ENCODE measurements around the gene SLC25A41.

SLC25A41 gene

GRCh38 chr19:6433663-6434062, at the start of gene SLC25A41:
SLC25A41 (minus strand) TSS chr19:6433763; CDS start chr19:6433693, 70 bp downstream.
- DNase-seq (ENCODE audit: low read depth): no peak

- no peak for DNase-seq (ENCODE audit: low read depth)
These were observed 49.7 kb upstream of the SLC25A41 start for GRCh38 chr19:6483235-6483634.

GRCh38 chr19:6482343-6482686, 48.8 kb upstream of the SLC25A41 start:
- no peak for DNase-seq (ENCODE audit: low read depth)

GRCh38 chr19:6481541-6482342, 48.2 kb upstream of the SLC25A41 start, which contains the start of gene DENND1C:
DENND1C (minus strand) TSS chr19:6481787; CDS start chr19:6481695, 92 bp downstream.
- peak; percentile 55 for DNase-seq (ENCODE audit: low read depth)

GRCh38 chr19:6480848-6481415, 47.4 kb upstream of the SLC25A41 start:
- DNase-seq (ENCODE audit: low read depth): no peak

GRCh38 chr19:6479836-6480398, 46.4 kb upstream of the SLC25A41 start:
- no peak for DNase-seq (ENCODE audit: low read depth)

GRCh38 chr19:6478815-6479214, 45.3 kb upstream of the SLC25A41 start:
- DNase-seq (ENCODE audit: low read depth): no peak

GRCh38 chr19:6476896-6477431, 43.4 kb upstream of the SLC25A41 start:
- DNase-seq (ENCODE audit: low read depth): no peak

- peak; percentile 31 for DNase-seq (ENCODE audit: low read depth)
These were observed 42.8 kb upstream of the SLC25A41 start for GRCh38 chr19:6476155-6476895.

GRCh38 chr19:6475321-6476108, 42.0 kb upstream of the SLC25A41 start:
- DNase-seq (ENCODE audit: low read depth): no peak

GRCh38 chr19:6473647-6474046, 40.1 kb upstream of the SLC25A41 start:
- no peak for DNase-seq (ENCODE audit: low read depth)

GRCh38 chr19:6472713-6473112, 39.1 kb upstream of the SLC25A41 start:
- no peak for DNase-seq (ENCODE audit: low read depth)

- no peak for DNase-seq (ENCODE audit: low read depth)
These were observed 37.5 kb upstream of the SLC25A41 start for GRCh38 chr19:6471076-6471475.

GRCh38 chr19:6470173-6470572, 36.6 kb upstream of the SLC25A41 start:
- no peak for DNase-seq (ENCODE audit: low read depth)

- DNase-seq (ENCODE audit: low read depth): no peak
These were observed 33.8 kb upstream of the SLC25A41 start for GRCh38 chr19:6467384-6467783.

GRCh38 chr19:6466526-6467248, 33.1 kb upstream of the SLC25A41 start:
- DNase-seq (ENCODE audit: low read depth): no peak

- no peak for DNase-seq (ENCODE audit: low read depth)
These were observed 32.1 kb upstream of the SLC25A41 start for GRCh38 chr19:6465663-6466062.

GRCh38 chr19:6465006-6465405, 31.4 kb upstream of the SLC25A41 start:
- no peak for DNase-seq (ENCODE audit: low read depth)

GRCh38 chr19:6464070-6464873, 30.7 kb upstream of the SLC25A41 start, which contains the start of gene CRB3:
CRB3 (plus strand) TSS chr19:6464271; CDS start chr19:6464702, 431 bp downstream.
- DNase-seq (ENCODE audit: low read depth): peak; percentile 27

Data from activated T-helper 1 cell treated with Interleukin-2 at 50 U/mL for 16 hours (primary cell).